ENCODE results near the gene NTSR2.

NTSR2 gene

GRCh38 chr2:11633923-11634478 lies 36.0 kb downstream of the NTSR2 start:
- no peak for TF ChIP-seq CTCF (conservative IDR thresholded peaks at IDR 0.05)

GRCh38 chr2:11631462-11631861 lies 38.5 kb downstream of the NTSR2 start:
- H3K27ac ChIP-seq = no peak overlapping the region
- TF ChIP-seq CTCF (conservative IDR thresholded peaks at IDR 0.05) = no peak

More at GRCh38 chr2:11633923-11634478, 36.0 kb downstream of the NTSR2 start:
- no peak overlapping the region for H3K27ac ChIP-seq

GRCh38 chr2:11630855-11631254 lies 39.1 kb downstream of the NTSR2 start:
- no peak overlapping the region for H3K27ac ChIP-seq

GRCh38 chr2:11629851-11630250 lies 40.1 kb downstream of the NTSR2 start:
- no peak for TF ChIP-seq CTCF (conservative IDR thresholded peaks at IDR 0.05)
- no peak overlapping the region for H3K27ac ChIP-seq

More at GRCh38 chr2:11630855-11631254, 39.1 kb downstream of the NTSR2 start:
- TF ChIP-seq CTCF (conservative IDR thresholded peaks at IDR 0.05) = no peak

- TF ChIP-seq CTCF (conservative IDR thresholded peaks at IDR 0.05) = no peak
- H3K27ac ChIP-seq = no peak overlapping the region
Observed at GRCh38 chr2:11629215-11629614, 40.8 kb downstream of the NTSR2 start.

GRCh38 chr2:11628675-11629074 lies 41.3 kb downstream of the NTSR2 start:
- no peak overlapping the region for H3K27ac ChIP-seq
- no peak for TF ChIP-seq CTCF (conservative IDR thresholded peaks at IDR 0.05)

- H3K27ac ChIP-seq = no peak overlapping the region
- TF ChIP-seq CTCF (conservative IDR thresholded peaks at IDR 0.05) = no peak
Observed at GRCh38 chr2:11625671-11626070, 44.3 kb downstream of the NTSR2 start.

All from VCaP (cell line).